CD4-positive, alpha-beta T cell treated with Interleukin-17A for 1 hour (primary cell): ENCODE data around the gene MACROD2.

Experiments used
- DNase-seq: peaks from one replicate; pipeline ENCODE4 v3.0.0-alpha.2; 2020

MACROD2 gene

DNA sequence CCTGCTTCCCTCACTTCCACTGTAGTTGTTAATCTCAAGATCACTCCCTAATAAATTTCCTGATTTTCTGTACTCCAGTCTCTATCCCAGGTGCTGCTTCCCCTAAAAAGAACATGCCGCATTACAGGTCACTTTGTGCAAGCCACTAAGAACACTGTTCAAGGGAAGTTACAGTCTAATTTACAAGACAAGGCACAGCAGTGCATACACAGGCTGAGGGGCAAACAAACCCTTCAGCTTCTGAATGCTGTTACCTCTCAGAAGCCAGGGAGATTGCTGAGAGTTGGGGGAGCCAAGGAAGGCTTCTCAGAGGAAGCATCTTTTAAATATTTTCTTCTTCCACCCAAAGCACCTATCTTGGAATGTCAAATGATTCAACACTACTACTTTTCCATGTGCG, 787.4 kb downstream of the MACROD2 start:
- no peak for DNase-seq

GRCh38 chr20:14783766-14784165, 788.5 kb downstream of the MACROD2 start:
- DNase-seq, result no peak

GRCh38 chr20:14785065-14785743, 789.9 kb downstream of the MACROD2 start:
- DNase-seq, result no peak

GRCh38 chr20:14790190-14790589, 794.9 kb downstream of the MACROD2 start:
- DNase-seq, result no peak

DNA sequence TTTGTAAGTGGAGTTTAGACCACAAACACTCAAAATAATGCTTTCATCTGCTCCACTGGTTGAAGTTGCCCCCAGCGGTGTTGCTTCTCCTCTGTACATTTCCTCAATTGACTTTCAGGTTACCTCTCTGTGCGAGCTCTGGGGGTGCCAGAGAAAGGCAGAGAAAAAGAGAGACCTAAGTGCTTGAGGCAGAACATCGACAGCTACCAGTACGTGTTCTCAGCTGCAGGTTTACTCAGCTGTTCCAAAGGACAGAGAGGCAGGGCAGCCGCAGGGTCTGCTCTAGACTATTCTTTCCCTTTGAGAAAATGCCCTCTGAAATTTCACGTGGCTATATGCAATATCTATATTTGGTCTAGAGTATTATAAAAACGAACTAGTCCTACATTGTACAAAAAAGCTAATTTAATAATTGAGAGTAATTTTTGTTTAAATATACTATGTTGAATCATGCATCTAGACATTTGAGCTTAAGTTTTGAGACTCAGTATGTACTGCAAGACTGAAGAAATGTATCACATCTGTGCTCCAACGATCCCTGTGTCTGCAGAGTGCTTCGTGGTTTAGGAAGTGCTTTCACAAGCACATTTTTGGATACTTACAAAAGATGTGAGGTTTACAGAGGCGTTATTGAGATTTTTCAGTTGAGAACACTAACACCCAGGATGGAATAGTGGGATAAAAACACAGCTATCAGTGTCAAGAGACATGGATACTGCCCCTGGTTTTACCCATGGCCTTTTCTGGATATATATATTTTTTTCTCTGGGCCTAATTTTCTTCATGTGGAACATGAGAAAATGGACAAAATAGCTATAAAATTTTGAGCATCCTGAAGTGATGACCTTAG, 795.7 kb downstream of the MACROD2 start:
- DNase-seq, result no peak

DNA sequence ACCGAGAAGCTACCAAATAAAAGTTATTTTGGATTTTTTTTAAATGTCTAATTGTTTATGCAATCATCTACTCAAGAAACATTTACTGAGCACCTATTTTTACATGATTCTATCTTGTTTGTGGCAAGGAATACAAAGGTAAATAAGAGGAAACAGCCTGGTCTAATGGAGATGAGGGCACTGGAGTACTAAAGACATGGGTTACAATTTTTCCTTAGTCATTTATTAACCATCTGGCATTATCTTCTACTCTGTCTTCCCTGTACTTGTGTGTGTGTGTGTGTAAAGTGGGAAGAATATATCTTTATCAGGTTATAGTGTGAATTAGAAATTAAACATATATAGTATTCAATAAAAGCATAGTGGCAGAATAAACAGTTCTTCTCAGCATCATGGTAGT, 797.6 kb downstream of the MACROD2 start:
- no peak for DNase-seq

DNA sequence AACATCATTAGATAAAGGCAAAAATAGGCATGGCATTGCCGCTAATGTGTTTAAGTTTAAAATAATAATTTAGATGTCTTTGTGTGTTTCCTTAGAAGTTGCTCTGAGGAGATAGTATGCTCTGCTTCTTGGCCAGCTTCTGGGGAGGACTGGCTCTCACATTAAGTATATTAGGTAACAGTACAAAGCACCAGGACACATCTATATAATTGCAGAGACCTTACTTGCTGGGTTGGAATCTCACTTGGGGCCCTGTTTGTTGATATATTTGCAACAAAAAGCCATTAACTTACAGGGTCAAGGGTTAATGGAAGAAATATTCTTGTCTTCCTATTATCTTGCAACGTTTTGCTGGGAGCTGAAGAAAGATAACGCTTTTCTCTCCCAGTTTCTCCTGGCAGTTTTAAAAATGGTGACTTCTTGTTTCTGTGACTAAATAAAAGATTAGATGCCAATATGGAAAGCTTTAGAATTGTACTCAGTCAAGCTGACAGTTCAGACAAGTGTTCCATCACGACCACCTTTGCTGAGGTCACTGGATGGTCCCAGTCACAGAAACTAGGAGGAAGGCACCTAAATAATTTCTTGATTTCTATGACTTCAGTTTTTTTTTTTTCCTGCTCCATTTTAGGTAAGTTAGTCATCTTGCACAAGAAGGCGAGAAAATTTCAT, 804.4 kb downstream of the MACROD2 start:
- DNase-seq, result no peak

GRCh38 chr20:14800707-14801425, 805.5 kb downstream of the MACROD2 start:
- no peak for DNase-seq

- no peak for DNase-seq
Measured at GRCh38 chr20:14801591-14802325, 806.4 kb downstream of the MACROD2 start.

- DNase-seq, result no peak
Measured at GRCh38 chr20:14807224-14807623, 811.9 kb downstream of the MACROD2 start.

GRCh38 chr20:14815340-14815739, 820.0 kb downstream of the MACROD2 start:
- no peak for DNase-seq

DNA sequence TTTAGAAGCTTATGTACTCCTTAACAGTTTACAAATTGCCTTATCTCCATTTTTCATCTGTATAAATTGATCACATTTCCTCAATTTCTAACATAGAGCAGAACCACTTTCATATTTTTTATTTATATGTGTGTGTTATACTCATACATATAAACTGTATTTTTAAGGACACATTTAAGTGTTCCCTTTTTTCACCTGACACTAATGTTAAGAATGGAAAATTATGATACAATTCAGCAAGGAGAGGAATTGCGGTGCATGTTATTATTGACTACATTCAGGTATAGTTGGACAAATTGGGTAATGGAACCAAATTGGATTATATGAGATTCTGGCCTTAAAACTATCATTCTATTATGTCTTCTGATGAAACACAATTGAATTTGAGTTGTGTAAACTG, 821.2 kb downstream of the MACROD2 start:
- no peak for DNase-seq

- no peak for DNase-seq
Measured at GRCh38 chr20:14817101-14817500, 821.8 kb downstream of the MACROD2 start.

DNA sequence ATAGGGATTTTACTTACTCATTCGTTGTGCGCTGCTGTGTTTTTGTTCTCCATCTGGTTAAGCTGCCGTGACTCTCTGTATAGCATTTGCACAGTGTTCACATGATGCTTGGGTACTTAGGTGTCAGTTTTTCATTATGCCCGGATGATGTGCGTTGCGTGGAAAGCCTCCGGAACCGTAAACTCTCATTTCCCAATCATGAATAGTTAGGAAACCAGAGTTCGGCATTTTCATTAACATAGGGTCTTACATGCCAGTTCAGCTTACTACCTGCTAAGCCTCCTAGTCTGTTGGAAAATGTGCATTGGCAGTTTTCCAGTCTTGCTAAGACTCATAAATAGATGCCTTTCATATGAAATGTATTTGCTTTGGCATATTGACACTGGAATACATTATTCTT, 825.5 kb downstream of the MACROD2 start:
- DNase-seq, result no peak

DNA sequence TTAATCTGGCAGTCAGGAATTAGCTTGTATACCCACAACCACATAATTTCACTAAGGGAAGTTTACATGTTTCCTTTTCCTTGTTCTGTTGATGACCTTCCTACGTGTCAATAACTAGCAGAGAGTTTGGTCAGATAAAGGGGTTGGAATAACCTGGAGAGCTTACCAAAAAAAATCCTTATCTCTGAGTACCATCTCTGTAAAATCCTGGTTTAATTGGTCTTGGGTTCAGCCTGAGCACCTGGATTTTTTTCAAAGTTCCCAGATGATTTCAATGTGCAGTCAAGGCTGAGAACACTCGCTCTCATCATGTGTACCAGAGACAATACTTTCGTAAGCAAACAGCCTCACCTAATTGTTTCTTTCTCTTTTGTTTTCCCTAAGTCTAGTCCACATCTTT, 825.9 kb downstream of the MACROD2 start:
- no peak for DNase-seq

DNA sequence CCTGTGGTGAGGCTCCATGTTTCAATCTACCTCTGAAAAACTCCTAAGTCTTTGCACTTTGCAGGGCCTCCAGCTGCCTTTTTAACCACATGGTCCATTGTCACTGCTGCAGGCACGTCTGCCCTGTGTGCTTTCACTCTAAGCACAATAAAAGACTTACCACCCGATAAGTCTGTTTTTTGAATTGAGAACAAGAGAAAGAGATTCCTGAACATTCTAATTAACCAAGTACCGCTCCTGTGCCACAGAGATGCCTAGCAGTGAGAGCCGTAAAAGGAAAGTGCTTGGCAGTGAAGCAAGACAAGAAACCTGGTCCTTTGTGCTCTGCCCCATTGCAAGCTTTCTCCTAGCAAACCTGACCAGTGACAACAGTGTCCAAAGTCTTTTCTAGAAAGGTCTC, 829.7 kb downstream of the MACROD2 start:
- no peak for DNase-seq

DNA sequence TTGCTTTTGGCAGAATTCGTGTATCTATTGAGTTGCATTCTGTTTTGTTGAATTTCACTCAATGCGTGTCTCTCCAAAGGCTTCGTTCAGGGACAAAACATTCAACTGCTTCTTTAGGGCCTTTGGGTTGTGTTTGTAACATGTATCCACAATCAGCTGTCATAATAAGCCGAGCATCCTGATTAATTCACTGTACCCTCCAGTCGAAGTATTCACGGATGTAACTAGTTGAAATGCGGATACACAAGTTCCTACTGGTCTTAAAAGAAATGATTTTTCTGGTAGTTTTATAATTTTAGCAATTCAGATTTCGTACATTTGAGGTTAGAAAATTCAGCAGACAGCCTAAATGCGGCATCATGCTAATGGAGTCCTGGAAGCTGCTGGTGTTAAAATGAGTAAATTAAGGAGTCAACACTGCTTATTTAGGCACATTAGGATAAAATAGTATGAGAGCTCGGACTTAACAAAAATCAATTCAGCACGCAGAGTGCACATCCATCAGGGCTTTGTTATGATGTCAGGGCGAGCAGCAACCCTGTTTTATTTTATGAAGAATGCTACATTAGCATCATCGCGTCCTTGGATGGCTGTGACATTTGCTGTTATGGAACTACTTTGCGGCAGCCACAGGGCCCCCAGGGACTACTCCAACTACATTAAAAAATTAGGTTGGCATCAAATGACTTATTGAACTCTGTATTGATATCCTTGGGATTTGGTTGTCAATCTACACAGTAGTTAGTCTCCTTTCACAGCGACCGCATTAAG, 831.4 kb downstream of the MACROD2 start:
- no peak for DNase-seq

DNA sequence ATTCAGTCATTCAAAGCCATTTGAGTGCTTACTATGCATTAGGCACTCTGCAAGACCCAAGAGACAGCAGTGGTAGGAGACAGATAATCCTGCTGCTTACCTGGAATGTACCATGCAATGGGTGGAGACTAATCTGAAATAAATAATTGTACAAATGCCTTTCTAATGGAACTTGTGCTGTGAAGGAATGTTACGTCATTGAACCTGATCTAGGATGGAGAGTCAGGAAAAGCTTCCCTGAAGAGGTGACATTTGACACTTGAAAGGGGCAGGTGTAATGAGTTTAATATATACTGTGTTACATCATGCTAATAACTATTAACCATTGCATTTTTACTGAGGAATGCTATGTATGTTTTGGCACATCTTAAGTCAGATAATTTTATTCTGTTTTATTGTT, 833.1 kb downstream of the MACROD2 start:
- DNase-seq, result no peak

DNA sequence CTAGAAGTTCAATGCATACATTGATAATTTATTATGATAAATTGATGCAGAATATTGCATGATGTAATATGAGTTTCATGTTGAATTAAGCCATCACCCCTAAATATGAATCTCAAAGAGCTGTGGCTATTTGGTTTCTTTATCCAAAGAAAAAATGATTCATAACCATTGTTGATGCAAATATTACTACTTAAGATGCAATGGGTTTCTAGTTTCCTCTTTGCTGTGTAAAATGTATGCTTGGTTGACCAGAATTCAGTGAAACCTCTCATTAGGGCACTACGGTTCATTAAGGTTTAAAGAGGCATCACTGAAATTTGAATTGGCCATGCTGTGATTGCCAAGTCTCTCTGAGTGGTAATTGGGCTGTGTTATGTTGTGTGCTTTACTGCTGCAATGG, 834.6 kb downstream of the MACROD2 start:
- DNase-seq, result no peak

GRCh38 chr20:14830466-14830865, 835.1 kb downstream of the MACROD2 start:
- no peak for DNase-seq

GRCh38 chr20:14830899-14831298, 835.6 kb downstream of the MACROD2 start:
- DNase-seq, result no peak

DNA sequence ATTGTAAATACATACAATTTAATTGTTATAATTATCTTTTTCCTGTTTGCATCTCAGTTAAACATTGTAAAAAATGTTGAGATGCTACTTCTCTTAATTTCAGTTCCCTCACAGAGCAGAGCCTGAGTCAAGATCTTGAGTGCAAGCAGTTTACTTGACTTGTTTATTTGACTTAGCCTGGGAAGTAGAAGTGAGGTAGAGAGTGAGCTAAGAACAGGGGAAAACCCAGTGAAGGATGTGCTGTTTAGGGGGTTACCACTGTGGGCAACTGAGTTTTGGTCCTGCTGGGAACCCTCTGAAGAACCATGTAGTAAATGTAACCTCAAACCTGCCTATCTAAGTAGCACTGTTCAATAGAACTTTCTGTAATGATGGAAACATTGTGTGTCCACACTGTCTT, 837.3 kb downstream of the MACROD2 start:
- DNase-seq, result no peak
